Fibroblast of gingiva (primary cell): ENCODE data around the gene MLC1.

ENCODE experiments used
- DNase-seq: peaks from one replicate; pipeline ENCODE4 v3.0.0-alpha.2; 2011; ENCODE audit warnings: low read depth

The MLC1 gene

GRCh38 chr22:50015451-50016307 lies 69.5 kb downstream of the MLC1 start:
- DNase-seq = no peak

- DNase-seq = no peak
Measured at GRCh38 chr22:50014655-50015401, 70.4 kb downstream of the MLC1 start.

- no peak for DNase-seq
Measured at GRCh38 chr22:50014053-50014501, 71.1 kb downstream of the MLC1 start.

- DNase-seq = no peak
Measured at GRCh38 chr22:50012211-50013181, 72.7 kb downstream of the MLC1 start, which contains the start of gene IL17REL. Gene IL17REL (minus strand): TSS chr22:50012765. CDS start chr22:50012646, 119 bp downstream.

GRCh38 chr22:50011447-50012210 lies 73.6 kb downstream of the MLC1 start:
- DNase-seq = no peak

- no peak for DNase-seq
Measured at GRCh38 chr22:50010676-50011446, 74.4 kb downstream of the MLC1 start.

GRCh38 chr22:50009765-50010675 lies 75.2 kb downstream of the MLC1 start:
- no peak for DNase-seq
